PC-3 (cell line): ENCODE results near the gene SORL1-AS1.

ENCODE experiments used
- EZH2phosphoT487 ChIP-seq: fragments of 300-600 bp; sonication (generic); IDR thresholded peaks from 2 replicates; pipeline ENCODE4 v1.6.1; 2018; ENCODE audit warnings: mild to moderate bottlenecking, antibody characterized with exemption, low read length, borderline replicate concordance
- TF ChIP-seq, protein P1 (sequence below): fragments of 300-600 bp; sonication (generic); conservative IDR thresholded peaks from 2 replicates; pipeline ENCODE4 v1.5.1; 2017; ENCODE audit warnings: antibody characterized with exemption, low read depth, mild to moderate bottlenecking, low read length

DNA sequence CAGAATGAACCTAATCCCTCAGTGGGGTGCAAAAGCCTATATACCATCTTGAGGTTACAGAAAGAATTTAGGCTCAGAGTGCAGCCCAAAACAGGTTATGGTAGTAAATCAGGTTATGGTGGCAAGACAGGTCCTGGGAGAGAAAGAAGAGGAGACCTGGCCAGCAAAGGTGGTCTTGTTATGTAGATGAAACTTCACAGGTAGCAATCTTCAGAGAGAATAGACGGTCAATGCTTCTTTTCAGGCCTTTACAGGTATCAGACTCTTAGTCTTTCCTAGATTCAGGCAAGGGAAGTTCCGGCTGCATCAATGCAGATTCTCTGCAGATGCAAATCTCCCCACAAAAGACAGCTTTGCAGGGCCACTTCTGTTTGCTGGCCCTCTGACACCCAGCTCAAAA is 46.5 kb downstream of the SORL1-AS1 start:
- TF ChIP-seq, protein P1, sequence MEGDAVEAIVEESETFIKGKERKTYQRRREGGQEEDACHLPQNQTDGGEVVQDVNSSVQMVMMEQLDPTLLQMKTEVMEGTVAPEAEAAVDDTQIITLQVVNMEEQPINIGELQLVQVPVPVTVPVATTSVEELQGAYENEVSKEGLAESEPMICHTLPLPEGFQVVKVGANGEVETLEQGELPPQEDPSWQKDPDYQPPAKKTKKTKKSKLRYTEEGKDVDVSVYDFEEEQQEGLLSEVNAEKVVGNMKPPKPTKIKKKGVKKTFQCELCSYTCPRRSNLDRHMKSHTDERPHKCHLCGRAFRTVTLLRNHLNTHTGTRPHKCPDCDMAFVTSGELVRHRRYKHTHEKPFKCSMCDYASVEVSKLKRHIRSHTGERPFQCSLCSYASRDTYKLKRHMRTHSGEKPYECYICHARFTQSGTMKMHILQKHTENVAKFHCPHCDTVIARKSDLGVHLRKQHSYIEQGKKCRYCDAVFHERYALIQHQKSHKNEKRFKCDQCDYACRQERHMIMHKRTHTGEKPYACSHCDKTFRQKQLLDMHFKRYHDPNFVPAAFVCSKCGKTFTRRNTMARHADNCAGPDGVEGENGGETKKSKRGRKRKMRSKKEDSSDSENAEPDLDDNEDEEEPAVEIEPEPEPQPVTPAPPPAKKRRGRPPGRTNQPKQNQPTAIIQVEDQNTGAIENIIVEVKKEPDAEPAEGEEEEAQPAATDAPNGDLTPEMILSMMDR: no peak
- TF ChIP-seq EZH2phosphoT487: no peak
